GM19099 (cell line): ENCODE results near the gene LIMCH1.

ENCODE experiments used
- POLR2A ChIP-seq: IDR thresholded peaks from 3 replicates; pipeline ENCODE4 v1.6.1; 2011; ENCODE audit warnings: low read depth; ENCODE audit not compliant: insufficient read length; ENCODE audit errors: extremely low read depth

The LIMCH1 gene

GRCh38 chr4:41692717-41693345 lies 154.9 kb downstream of the LIMCH1 start:
- TF ChIP-seq POLR2A = no peak

GRCh38 chr4:41693629-41694028 lies 155.7 kb downstream of the LIMCH1 start:
- TF ChIP-seq POLR2A = no peak

DNA sequence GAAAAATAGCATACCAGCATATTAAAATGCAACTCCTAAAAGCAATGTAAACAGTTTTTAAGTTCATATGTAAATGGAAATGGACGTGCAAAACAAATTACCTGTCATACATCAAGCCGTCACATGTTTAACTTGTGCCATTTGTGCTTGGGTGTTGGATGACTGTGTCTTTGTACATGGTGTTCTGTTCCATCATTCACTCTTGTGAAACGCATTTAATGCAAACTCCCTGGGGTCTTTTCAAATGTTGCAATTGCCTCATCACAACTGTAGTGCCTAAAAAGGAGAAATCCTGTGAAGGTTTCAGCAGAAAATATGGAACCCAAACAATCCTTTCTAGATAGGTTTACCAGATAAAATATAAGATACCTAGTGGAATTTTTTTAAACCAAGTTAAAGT lies 158.2 kb downstream of the LIMCH1 start:
- TF ChIP-seq POLR2A = no peak

DNA sequence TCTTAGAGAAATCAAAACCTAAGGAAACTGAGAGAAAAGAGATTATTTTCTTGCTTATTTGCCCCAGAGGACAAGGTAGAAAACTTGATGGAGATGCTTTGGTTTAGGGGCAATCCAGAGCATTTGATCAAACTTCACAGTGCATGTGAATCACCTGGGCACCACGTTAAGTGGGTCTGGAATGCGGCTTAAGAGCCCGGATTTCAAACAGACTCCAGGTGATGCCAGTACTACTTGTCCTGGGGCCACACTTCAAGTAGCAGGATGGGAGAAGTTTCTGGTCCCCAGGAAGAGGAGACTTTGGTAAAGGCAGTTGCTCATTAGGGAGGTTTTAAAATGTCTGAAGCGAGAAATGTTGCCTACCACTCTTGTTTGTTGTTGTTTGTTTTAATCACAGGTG lies 158.8 kb downstream of the LIMCH1 start:
- no peak for TF ChIP-seq POLR2A

DNA sequence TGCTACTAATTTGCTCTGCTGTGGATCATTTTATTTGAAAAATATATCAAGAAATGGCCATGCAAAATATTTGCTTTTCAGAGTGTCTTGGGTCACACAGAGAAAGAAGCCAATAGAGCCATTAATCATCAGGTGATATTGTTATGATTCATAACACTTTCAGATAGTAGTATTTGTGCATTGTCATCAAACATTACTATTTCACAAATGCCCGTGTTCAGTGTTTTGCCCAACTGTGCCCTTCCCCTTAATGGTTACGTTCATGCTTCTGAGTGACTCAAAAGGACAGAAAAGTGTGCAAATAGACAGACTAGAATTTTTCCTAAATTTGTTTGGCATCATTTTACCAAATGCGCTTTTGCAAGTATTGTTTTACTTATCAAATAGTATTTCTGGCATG lies 164.0 kb downstream of the LIMCH1 start:
- no peak for TF ChIP-seq POLR2A

GRCh38 chr4:41702770-41703169 lies 164.8 kb downstream of the LIMCH1 start:
- no peak for TF ChIP-seq POLR2A

DNA sequence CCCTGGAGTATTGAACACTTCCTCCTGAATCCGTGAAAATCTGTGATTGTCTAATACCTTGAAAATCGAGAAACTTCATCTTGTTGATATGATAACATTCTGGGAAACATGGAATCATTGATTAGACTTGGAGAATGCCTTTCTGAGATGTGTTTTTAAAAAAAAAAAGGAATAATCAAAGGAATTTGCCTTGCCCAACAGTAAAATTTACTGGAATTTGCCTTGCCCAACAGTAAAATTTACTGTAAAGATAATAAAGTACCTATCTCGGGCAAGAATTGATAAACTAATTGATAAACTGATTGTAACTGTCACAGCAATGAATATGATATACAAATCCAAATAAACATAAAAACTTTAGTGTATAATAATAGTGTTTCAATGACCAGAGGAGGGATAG lies 165.8 kb downstream of the LIMCH1 start:
- no peak for TF ChIP-seq POLR2A

GRCh38 chr4:41709844-41710481 lies 172.0 kb downstream of the LIMCH1 start:
- no peak for TF ChIP-seq POLR2A

DNA sequence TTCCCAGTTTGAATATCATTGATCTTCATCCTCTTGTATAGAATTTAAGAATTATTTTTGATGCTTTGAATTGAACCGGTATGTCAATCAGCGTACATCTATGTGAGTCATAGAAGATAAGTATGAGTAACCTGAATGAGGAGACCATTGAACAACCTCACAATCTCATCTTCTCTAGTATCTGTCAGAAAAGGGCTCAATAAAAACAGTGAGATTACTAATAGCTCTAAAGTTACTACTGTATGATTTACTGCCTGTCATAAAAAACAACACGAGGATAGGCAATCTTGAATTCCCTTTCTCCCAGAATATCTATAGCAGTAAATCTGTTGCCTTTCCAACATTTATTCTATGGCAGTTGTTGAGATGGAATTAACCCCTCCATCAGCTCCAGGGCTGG lies 174.5 kb downstream of the LIMCH1 start:
- no peak for TF ChIP-seq POLR2A

- TF ChIP-seq POLR2A = no peak
Observed at GRCh38 chr4:41713768-41714167, 175.8 kb downstream of the LIMCH1 start.

GRCh38 chr4:41714364-41715000 lies 176.5 kb downstream of the LIMCH1 start:
- no peak for TF ChIP-seq POLR2A

DNA sequence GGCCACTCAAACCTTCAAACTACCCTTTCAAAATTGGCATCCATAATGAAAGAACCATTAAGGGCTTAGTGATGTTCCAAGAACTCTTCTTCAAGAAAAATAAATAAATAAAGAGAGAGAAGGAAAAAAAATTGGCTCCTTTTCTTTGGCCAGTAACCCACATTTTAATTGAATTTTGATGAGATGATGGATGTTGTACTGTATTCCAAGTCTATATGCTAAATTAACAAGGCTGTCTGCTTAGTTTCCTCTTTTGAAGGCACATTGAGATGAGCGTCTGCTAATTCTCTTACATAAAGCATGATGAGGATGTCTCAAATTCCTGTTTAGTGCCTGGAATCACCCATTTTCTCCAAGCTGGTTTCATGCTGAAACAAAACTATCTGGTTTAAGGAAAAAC lies 177.2 kb downstream of the LIMCH1 start:
- TF ChIP-seq POLR2A = no peak

- no peak for TF ChIP-seq POLR2A
Observed at GRCh38 chr4:41718907-41719306, 180.9 kb downstream of the LIMCH1 start.

GRCh38 chr4:41719417-41719816 lies 181.5 kb downstream of the LIMCH1 start:
- no peak for TF ChIP-seq POLR2A

GRCh38 chr4:41722181-41722580 lies 184.2 kb downstream of the LIMCH1 start:
- no peak for TF ChIP-seq POLR2A

- no peak for TF ChIP-seq POLR2A
Observed at GRCh38 chr4:41723286-41723685, 185.3 kb downstream of the LIMCH1 start.
